Neural progenitor cell (in vitro differentiated cells): Measurements from ENCODE around the gene SH3PXD2B. TPM values are rescaled to one million over a fixed set of nuclear protein-coding genes. Genes with fewer than 3 reads are reported as not detected.

Source experiments
- DNase-seq: peaks from one replicate; pipeline ENCODE4 v3.0.0-alpha.2; 2016; ENCODE audit warnings: low spot score
- H2AFZ ChIP-seq: fragments of 200-600 bp; sonication (generic); replicated peaks from 2 replicates; pipeline ENCODE4 v1.6.1; 2016; ENCODE audit warnings: antibody characterized with exemption
- H3F3A ChIP-seq: fragments of 200-600 bp; sonication (generic); 2 replicates; pipeline ENCODE4 v1.6.1; 2016; ENCODE audit warnings: antibody characterized with exemption, low read depth
- H3K27ac ChIP-seq: fragments of 200-600 bp; sonication (generic); 2 replicates; pipeline ENCODE4 v1.5.1; 2016; ENCODE audit warnings: mild to moderate bottlenecking
- H3K27me3 ChIP-seq: fragments of 200-600 bp; sonication (generic); 2 replicates; pipeline ENCODE4 v1.6.1; 2016; ENCODE audit warnings: mild to moderate bottlenecking, moderate library complexity
- H3K36me3 ChIP-seq: fragments of 200-600 bp; sonication (generic); 2 replicates; pipeline ENCODE4 v1.5.1; 2016
- H3K4me1 ChIP-seq: fragments of 200-600 bp; sonication (generic); 2 replicates; pipeline ENCODE4 v1.6.1; 2016; ENCODE audit warnings: mixed run types
- H3K4me2 ChIP-seq: fragments of 200-600 bp; sonication (generic); 2 replicates; pipeline ENCODE4 v1.6.1; 2016
- H3K4me3 ChIP-seq: fragments of 200-600 bp; sonication (generic); 2 replicates; pipeline ENCODE4 v1.5.1; 2016
- H3K79me2 ChIP-seq: fragments of 200-600 bp; sonication (generic); 2 replicates; pipeline ENCODE4 v1.6.1; 2016; ENCODE audit warnings: low read depth
- H3K9ac ChIP-seq: fragments of 200-600 bp; sonication (generic); 2 replicates; pipeline ENCODE4 v1.6.1; 2016
- H3K9me3 ChIP-seq: fragments of 200-600 bp; sonication (generic); 2 replicates; pipeline ENCODE4 v1.5.1; 2016; ENCODE audit warnings: low read depth
- H4K20me1 ChIP-seq: fragments of 200-600 bp; sonication (generic); 2 replicates; pipeline ENCODE4 v1.6.1; 2016; ENCODE audit warnings: low read depth
- H3K27ac Mint-ChIP-seq: 3 replicates; pipeline ENCODE4 v1.8.0; 2021; ENCODE audit warnings: mixed read lengths
- H3K27me3 Mint-ChIP-seq: 2 replicates; pipeline ENCODE4 v1.8.0; 2022; ENCODE audit warnings: low read depth, mild to moderate bottlenecking, inconsistent platforms, moderate library complexity, mixed read lengths; ENCODE audit not compliant: insufficient read depth
- H3K36me3 Mint-ChIP-seq: 3 replicates; pipeline ENCODE4 v1.8.0; 2021; ENCODE audit warnings: mixed read lengths
- H3K4me1 Mint-ChIP-seq: 3 replicates; pipeline ENCODE4 v1.8.0; 2021; ENCODE audit warnings: mixed read lengths
- H3K4me3 Mint-ChIP-seq: 3 replicates; pipeline ENCODE4 v1.8.0; 2021; ENCODE audit warnings: mild to moderate bottlenecking, moderate library complexity, mixed read lengths
- H3K9me3 Mint-ChIP-seq: 3 replicates; pipeline ENCODE4 v1.8.0; 2020; ENCODE audit warnings: mixed read lengths
- CTCF ChIP-seq: fragments of 200-600 bp; sonication (generic); IDR thresholded peaks from 2 replicates; pipeline ENCODE4 v1.5.1; 2017; ENCODE audit warnings: antibody characterized with exemption, mild to moderate bottlenecking
- EZH2 ChIP-seq: fragments of 200-600 bp; sonication (generic); IDR thresholded peaks from 2 replicates; pipeline ENCODE4 v1.6.1; 2017; ENCODE audit warnings: antibody characterized with exemption, mild to moderate bottlenecking, moderate library complexity
- EZH2phosphoT487 ChIP-seq: fragments of 200-600 bp; sonication (generic); IDR thresholded peaks from 2 replicates; pipeline ENCODE4 v1.6.1; 2017; ENCODE audit warnings: antibody characterized with exemption
- total RNA-seq: library from RNA; depleted of rRNA; stranded (reverse); fragments of >200 nt; gene quantifications from 2 replicates; pipeline ENCODE4 v1.2.3, GENCODE V29; 2015; ENCODE audit warnings: low replicate concordance

Gene SH3PXD2B
- total RNA-seq, 1 donor from 2014 or later, result 27.3 TPM

DNA sequence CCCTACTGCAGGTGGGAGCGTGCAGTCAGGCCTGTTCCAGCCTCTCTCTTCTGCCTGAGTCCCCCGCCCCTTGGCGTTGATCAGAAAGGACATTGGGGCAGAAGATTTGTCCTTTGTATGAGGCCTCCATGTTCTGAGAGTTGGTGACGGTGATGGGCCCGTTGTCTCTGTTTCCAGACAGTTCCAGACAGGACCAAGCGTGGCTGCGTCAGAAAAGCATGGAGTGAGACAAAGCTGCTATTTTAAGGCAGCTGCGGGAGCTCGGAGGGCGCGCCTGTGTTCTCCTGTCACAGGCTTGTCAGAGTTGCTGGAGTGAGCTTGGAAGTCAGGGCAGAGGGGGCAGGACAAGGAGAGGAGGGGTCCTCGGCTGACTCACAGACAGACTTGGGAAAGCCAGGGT lies 32.1 kb upstream of the SH3PXD2B start:
- H3K27me3 Mint-ChIP-seq, result peaks cover 20% of the 10 kb centered on the region
- H3K4me3 ChIP-seq, result no peak overlapping the region
- H2AFZ ChIP-seq, result no peak overlapping the region
- H3K4me2 ChIP-seq, result no peak overlapping the region
- DNase-seq, result no peak
- no peaks in the 10 kb centered on the region for H3K4me1 ChIP-seq
- no peaks in the 10 kb centered on the region for H3K79me2 ChIP-seq
- H3K27ac ChIP-seq, result no peak overlapping the region
- H4K20me1 ChIP-seq, result no peaks in the 10 kb centered on the region
- H3K36me3 ChIP-seq, result no peaks in the 10 kb centered on the region
- H3K27ac Mint-ChIP-seq, result no peak overlapping the region
- H3K4me3 Mint-ChIP-seq, result peak overlapping the region; percentile 33
- TF ChIP-seq EZH2phosphoT487 (no peak), EZH2 (no peak), CTCF (no peak)
- H3K9ac ChIP-seq, result no peak overlapping the region
- no peaks in the 10 kb centered on the region for H3K9me3 ChIP-seq
- no peaks in the 10 kb centered on the region for H3K27me3 ChIP-seq
- no peaks in the 10 kb centered on the region for H3K9me3 Mint-ChIP-seq
- H3K36me3 Mint-ChIP-seq, result no peaks in the 10 kb centered on the region
- peaks cover 4% of the 10 kb centered on the region for H3F3A ChIP-seq
- peaks cover 17% of the 10 kb centered on the region for H3K4me1 Mint-ChIP-seq

DNA sequence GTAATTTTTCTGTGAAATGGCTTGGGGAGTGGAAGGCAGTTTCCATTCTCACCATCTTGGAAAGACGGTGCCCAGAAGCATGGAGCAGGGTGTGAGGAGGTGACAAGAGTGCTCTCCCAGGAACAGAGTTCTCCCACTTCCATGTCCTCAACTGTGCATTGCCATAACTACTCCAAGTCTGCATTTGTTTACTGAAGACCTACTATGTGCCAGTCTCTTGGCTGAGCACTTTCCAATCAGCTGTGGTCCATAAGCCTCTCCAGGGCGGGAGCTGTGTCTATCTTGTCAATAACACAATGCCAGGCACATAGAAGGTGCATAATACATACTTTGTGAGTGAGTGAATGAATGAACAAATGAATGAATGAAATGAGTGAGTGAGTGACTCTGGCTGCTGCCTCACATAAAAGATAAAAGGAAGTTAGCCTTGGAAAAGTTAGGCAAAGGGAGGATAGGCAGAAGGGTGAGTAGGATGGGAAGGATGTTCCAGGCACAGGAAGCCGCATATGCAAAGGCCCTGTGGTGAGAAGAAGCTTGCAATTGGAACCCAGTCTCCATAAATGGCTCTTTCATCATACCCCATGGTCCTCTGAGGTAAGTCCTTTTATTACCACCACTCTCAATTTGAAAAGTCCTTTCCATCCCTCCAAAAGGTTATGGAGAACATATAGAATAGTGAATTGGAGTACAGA lies 31.3 kb upstream of the SH3PXD2B start:
- Histone ChIP-seq H3K79me2 (no peaks in the 10 kb centered on the region), H3K36me3 (no peaks in the 10 kb centered on the region), H3K27me3 (no peaks in the 10 kb centered on the region), H4K20me1 (no peaks in the 10 kb centered on the region), H3K4me2 (no peak overlapping the region), H3K27ac (no peak overlapping the region), H3K9me3 (no peaks in the 10 kb centered on the region), H2AFZ (no peak overlapping the region), H3F3A (peaks cover 4% of the 10 kb centered on the region), H3K4me1 (no peaks in the 10 kb centered on the region), H3K9ac (no peak overlapping the region), H3K4me3 (no peak overlapping the region)
- Mint-ChIP-seq H3K27ac (peak overlapping the region; percentile 51), H3K4me3 (no peak overlapping the region), H3K27me3 (peaks cover 18% of the 10 kb centered on the region), H3K9me3 (no peaks in the 10 kb centered on the region), H3K36me3 (no peaks in the 10 kb centered on the region), H3K4me1 (peaks cover 17% of the 10 kb centered on the region)
- no peak for DNase-seq
- TF ChIP-seq EZH2 (no peak), EZH2phosphoT487 (no peak), CTCF (no peak)

DNA sequence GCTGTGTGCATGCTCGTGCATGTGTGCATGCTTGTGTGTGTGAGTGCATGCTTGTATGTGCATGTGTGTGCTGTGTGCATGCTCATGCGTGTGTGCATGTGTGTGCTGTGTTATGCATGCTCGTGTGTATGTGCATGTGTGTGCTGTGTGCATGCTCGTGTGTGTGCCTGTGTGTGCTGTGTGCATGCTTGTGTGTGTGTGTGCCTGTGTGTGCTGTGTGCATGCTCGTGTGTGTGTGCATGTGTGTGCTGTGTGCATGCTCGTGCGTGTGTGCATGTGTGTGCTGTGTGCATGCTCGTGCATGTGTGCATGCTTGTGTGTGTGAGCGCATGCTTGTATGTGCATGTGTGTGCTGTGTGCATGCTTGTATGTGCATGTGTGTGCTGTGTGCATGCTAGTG lies 30.3 kb upstream of the SH3PXD2B start:
- no peaks in the 10 kb centered on the region for H3K4me1 ChIP-seq
- peaks cover 21% of the 10 kb centered on the region for H3K27me3 Mint-ChIP-seq
- peak overlapping the region; percentile 7 for H3K4me3 Mint-ChIP-seq
- H3K27ac ChIP-seq, result no peak overlapping the region
- peaks cover 4% of the 10 kb centered on the region for H3F3A ChIP-seq
- H2AFZ ChIP-seq, result no peak overlapping the region
- H4K20me1 ChIP-seq, result no peaks in the 10 kb centered on the region
- H3K9me3 ChIP-seq, result no peaks in the 10 kb centered on the region
- H3K9ac ChIP-seq, result no peak overlapping the region
- H3K4me1 Mint-ChIP-seq, result peaks cover 17% of the 10 kb centered on the region
- TF ChIP-seq CTCF (no peak), EZH2 (no peak), EZH2phosphoT487 (no peak)
- DNase-seq, result no peak
- no peaks in the 10 kb centered on the region for H3K9me3 Mint-ChIP-seq
- no peaks in the 10 kb centered on the region for H3K36me3 Mint-ChIP-seq
- H3K36me3 ChIP-seq, result no peaks in the 10 kb centered on the region
- peak overlapping the region; percentile 51 for H3K27ac Mint-ChIP-seq
- no peak overlapping the region for H3K4me2 ChIP-seq
- no peaks in the 10 kb centered on the region for H3K79me2 ChIP-seq
- H3K27me3 ChIP-seq, result no peaks in the 10 kb centered on the region
- no peak overlapping the region for H3K4me3 ChIP-seq
